SK-N-SH (cell line): ENCODE results near the gene GRM8.

Experiments used
- CTCF ChIP-seq: fragments of 200-600 bp; sonication (generic); IDR thresholded peaks from 2 replicates; pipeline ENCODE4 v1.6.1; 2017; ENCODE audit warnings: antibody characterized with exemption, mild to moderate bottlenecking, moderate library complexity
- EP300 ChIP-seq, 2 experiments: IDR thresholded peaks; 2 replicates each; pipeline versions ENCODE4 v1.4.0 to v1.6.1; 2012; ENCODE audit warnings: borderline replicate concordance in 1 of 2, low read depth in 1 of 2, low read length in 1 of 2
- GABPA ChIP-seq: IDR thresholded peaks from 2 replicates; pipeline ENCODE4 v1.4.0; 2012; ENCODE audit warnings: low read depth, mild to moderate bottlenecking
- GATA2 ChIP-seq: sonication (generic); formaldehyde crosslinking; IDR thresholded peaks from 2 replicates; pipeline ENCODE4 v1.5.0; 2020; ENCODE audit warnings: mild to moderate bottlenecking, missing genetic modification reagents
- MAX ChIP-seq: IDR thresholded peaks from 2 replicates; pipeline ENCODE4 v1.4.0; 2012; ENCODE audit warnings: low read depth
- POLR2AphosphoS5 ChIP-seq: IDR thresholded peaks from 2 replicates; pipeline ENCODE4 v1.6.1; 2012; ENCODE audit warnings: low read depth, low read length
- SMC3 ChIP-seq: IDR thresholded peaks from 2 replicates; pipeline ENCODE4 v1.6.1; 2012; ENCODE audit warnings: low read depth, low read length, improper control_type of control experiment
- TAF1 ChIP-seq: IDR thresholded peaks from 2 replicates; pipeline ENCODE4 v1.6.1; 2012; ENCODE audit warnings: low read depth, mild to moderate bottlenecking, low read length, moderate library complexity, borderline replicate concordance
- USF2 ChIP-seq: fragments of 150-350 bp; IDR thresholded peaks from 2 replicates; pipeline ENCODE4 v1.6.1; 2017; ENCODE audit warnings: antibody characterized with exemption, low read length, low read depth, borderline replicate concordance

GRCh38 chr7:127146746-127147536 is 105.8 kb downstream of the GRM8 start:
- TF ChIP-seq SMC3: no peak
- TF ChIP-seq EP300 (IDR thresholded peaks at IDR 0.05; ENCODE audit: borderline replicate concordance in 1 of 2, low read depth in 1 of 2, low read length in 1 of 2): no peak
- TF ChIP-seq TAF1: no peak
- TF ChIP-seq CTCF: no peak
- no peak for TF ChIP-seq GABPA
- no peak for TF ChIP-seq USF2
- no peak for TF ChIP-seq GATA2 (CRISPR knock-in tag)
- no peak for TF ChIP-seq POLR2AphosphoS5
- no peak for TF ChIP-seq MAX
